Endothelial cell (in vitro differentiated cells): ENCODE data around the gene ATP8A2. TPM values are rescaled to one million over a fixed set of nuclear protein-coding genes. Genes with fewer than 3 reads are reported as not detected.
"Not testable (repeated sequence)": the region's sequence is repeated elsewhere in the genome, so short reads cannot be mapped to it uniquely, and the experiment has no call there.

Experiments used
- DNase-seq: peaks from one replicate; pipeline ENCODE4 v3.0.0; 2021; ENCODE audit warnings: low spot score
- H3K27ac Mint-ChIP-seq: one replicate; pipeline ENCODE4 v1.8.0; 2021; ENCODE audit warnings: mixed read lengths, inconsistent platforms; ENCODE audit not compliant: unreplicated experiment
- H3K27me3 Mint-ChIP-seq: one replicate; pipeline ENCODE4 v1.8.0; 2021; ENCODE audit warnings: mild to moderate bottlenecking, moderate library complexity, mixed read lengths, inconsistent platforms; ENCODE audit not compliant: unreplicated experiment
- H3K36me3 Mint-ChIP-seq: one replicate; pipeline ENCODE4 v1.8.0; 2021; ENCODE audit warnings: mild to moderate bottlenecking, low read depth, mixed read lengths, inconsistent platforms; ENCODE audit not compliant: unreplicated experiment
- H3K4me1 Mint-ChIP-seq: one replicate; pipeline ENCODE4 v1.8.0; 2021; ENCODE audit warnings: mild to moderate bottlenecking, mixed read lengths, inconsistent platforms; ENCODE audit not compliant: unreplicated experiment
- H3K4me3 Mint-ChIP-seq: one replicate; pipeline ENCODE4 v1.8.0; 2021; ENCODE audit warnings: mild to moderate bottlenecking, mixed read lengths, inconsistent platforms; ENCODE audit not compliant: unreplicated experiment
- H3K9me3 Mint-ChIP-seq: one replicate; pipeline ENCODE4 v1.8.0; 2021; ENCODE audit warnings: mixed read lengths, inconsistent platforms; ENCODE audit not compliant: unreplicated experiment
- total RNA-seq: library from RNA; stranded (reverse); fragmentation: NEBNext Ultra II Directional; extraction: Animal tissue kit (Norgen Biotek cat#: 25700); gene quantifications from one replicate; pipeline ENCODE4 v1.2.1, GENCODE V29; 2021; ENCODE audit not compliant: unreplicated experiment
- TF ChIP-seq, protein P1 (sequence below): fragments of 200-600 bp; sonication (generic); IDR thresholded peaks from one replicate; pipeline ENCODE4 v1.5.0; 2021; ENCODE audit warnings: antibody characterized with exemption; ENCODE audit not compliant: unreplicated experiment

Gene ATP8A2
- total RNA-seq, 1 donor from 2014 or later, result 2.1 TPM

GRCh38 chr13:25528266-25528665 lies 156.5 kb downstream of the ATP8A2 start:
- Mint-ChIP-seq H3K9me3 (no peaks in the 10 kb centered on the region), H3K36me3 (no peaks in the 10 kb centered on the region), H3K27ac (no peak overlapping the region), H3K4me1 (no peaks in the 10 kb centered on the region), H3K4me3 (no peak overlapping the region), H3K27me3 (no peaks in the 10 kb centered on the region)
- TF ChIP-seq, protein P1, sequence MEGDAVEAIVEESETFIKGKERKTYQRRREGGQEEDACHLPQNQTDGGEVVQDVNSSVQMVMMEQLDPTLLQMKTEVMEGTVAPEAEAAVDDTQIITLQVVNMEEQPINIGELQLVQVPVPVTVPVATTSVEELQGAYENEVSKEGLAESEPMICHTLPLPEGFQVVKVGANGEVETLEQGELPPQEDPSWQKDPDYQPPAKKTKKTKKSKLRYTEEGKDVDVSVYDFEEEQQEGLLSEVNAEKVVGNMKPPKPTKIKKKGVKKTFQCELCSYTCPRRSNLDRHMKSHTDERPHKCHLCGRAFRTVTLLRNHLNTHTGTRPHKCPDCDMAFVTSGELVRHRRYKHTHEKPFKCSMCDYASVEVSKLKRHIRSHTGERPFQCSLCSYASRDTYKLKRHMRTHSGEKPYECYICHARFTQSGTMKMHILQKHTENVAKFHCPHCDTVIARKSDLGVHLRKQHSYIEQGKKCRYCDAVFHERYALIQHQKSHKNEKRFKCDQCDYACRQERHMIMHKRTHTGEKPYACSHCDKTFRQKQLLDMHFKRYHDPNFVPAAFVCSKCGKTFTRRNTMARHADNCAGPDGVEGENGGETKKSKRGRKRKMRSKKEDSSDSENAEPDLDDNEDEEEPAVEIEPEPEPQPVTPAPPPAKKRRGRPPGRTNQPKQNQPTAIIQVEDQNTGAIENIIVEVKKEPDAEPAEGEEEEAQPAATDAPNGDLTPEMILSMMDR, result no peak
- no peak for DNase-seq

- H3K36me3 Mint-ChIP-seq, result no peaks in the 10 kb centered on the region
- no peak overlapping the region for H3K4me3 Mint-ChIP-seq
- TF ChIP-seq, protein P1, result no peak
- no peak overlapping the region for H3K27ac Mint-ChIP-seq
- no peaks in the 10 kb centered on the region for H3K4me1 Mint-ChIP-seq
- no peak for DNase-seq
- H3K27me3 Mint-ChIP-seq, result no peaks in the 10 kb centered on the region
- H3K9me3 Mint-ChIP-seq, result no peaks in the 10 kb centered on the region
These were observed 157.7 kb downstream of the ATP8A2 start for GRCh38 chr13:25529425-25529824.

DNA sequence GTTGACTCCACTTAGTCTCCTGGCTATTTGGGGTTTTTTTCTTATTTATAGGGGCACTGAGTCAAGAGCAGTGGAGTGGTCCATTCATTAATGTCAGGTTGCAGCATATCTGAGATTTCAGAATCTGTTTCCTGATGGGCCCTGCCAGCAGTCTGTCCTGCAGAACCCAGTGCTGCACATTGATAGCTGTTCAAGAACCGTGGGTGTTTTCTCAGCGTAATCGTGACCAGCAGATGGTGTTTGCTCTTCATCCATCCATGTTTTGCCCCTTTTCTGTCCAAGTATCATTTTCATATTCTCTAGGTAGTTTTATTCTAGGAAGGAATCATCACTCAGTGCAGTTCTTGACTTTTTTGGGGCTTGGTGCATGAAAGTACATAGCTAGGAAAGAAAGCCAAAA lies 166.5 kb downstream of the ATP8A2 start:
- Mint-ChIP-seq H3K36me3 (no peaks in the 10 kb centered on the region), H3K27ac (no peak overlapping the region), H3K4me3 (no peak overlapping the region), H3K9me3 (no peaks in the 10 kb centered on the region), H3K27me3 (peaks cover 2% of the 10 kb centered on the region), H3K4me1 (no peaks in the 10 kb centered on the region)
- TF ChIP-seq, protein P1, result no peak
- DNase-seq, result no peak

DNA sequence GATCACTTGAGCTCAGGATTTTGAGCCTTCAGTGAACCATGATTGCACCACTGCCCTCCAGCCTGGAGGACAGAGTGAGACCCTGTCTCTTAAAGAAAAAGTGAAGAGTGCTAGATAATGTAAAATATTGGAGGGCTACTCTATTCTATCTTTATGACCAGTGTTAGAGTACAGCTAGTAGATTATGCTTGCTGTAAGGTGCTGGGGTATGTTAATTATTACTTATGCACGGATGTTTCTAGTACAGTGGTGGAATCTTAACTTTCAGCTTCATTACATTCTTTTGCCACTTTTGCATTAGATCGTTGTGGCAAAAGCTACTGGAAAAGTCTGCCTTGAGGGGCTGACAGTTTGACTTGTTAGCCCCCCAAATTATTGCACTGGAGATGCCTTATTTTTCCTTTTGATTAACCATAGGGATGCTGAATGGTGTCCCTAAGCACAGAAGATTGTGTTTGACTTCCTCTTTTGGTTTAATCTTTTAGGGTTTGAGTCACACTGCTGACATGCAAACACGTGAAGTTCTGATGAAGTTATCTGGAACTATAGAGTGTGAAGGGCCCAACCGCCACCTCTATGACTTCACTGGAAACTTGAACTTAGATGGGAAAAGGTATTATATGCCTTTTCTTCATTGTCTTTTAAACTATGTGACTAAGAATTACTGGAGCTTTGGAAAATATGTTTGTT lies 169.8 kb downstream of the ATP8A2 start:
- Mint-ChIP-seq H3K4me3 (no peak overlapping the region), H3K27me3 (peaks cover 3% of the 10 kb centered on the region), H3K4me1 (no peaks in the 10 kb centered on the region), H3K9me3 (no peaks in the 10 kb centered on the region), H3K27ac (no peak overlapping the region), H3K36me3 (no peaks in the 10 kb centered on the region)
- TF ChIP-seq, protein P1, result no peak
- no peak for DNase-seq

- H3K4me1 Mint-ChIP-seq, DNase-seq, H3K27ac Mint-ChIP-seq, H3K36me3 Mint-ChIP-seq, H3K9me3 Mint-ChIP-seq, H3K27me3 Mint-ChIP-seq, H3K4me3 Mint-ChIP-seq: not testable (repeated sequence)
These were observed 177.2 kb downstream of the ATP8A2 start for GRCh38 chr13:25548991-25549390.
